OCI-LY3 (cell line): Measurements from ENCODE around the gene TBC1D4.

Experiments
- H2AFZ ChIP-seq: fragments of 200-600, 300-600 bp; shearing (Covaris generic); 2 replicates; pipeline ENCODE4 v1.6.0; 2014; ENCODE audit warnings: antibody characterized with exemption, low read depth, low read length
- H3K27ac ChIP-seq: fragments of 200-600, 300-600 bp; sonication (generic); 2 replicates; pipeline ENCODE4 v1.5.1; 2014; ENCODE audit warnings: mild to moderate bottlenecking, low read length, moderate library complexity, mixed read lengths
- H3K27me3 ChIP-seq: fragments of 200-600, 300-600 bp; sonication (generic); 2 replicates; pipeline ENCODE4 v1.6.1; 2014; ENCODE audit warnings: low read depth, low read length, mixed read lengths
- H3K36me3 ChIP-seq: fragments of 200-600, 300-600 bp; sonication (generic); replicated peaks from 2 replicates; pipeline ENCODE3; 2014; ENCODE audit warnings: low read depth, low read length, mixed read lengths
- H3K4me1 ChIP-seq: fragments of 300-600, 200-600 bp; sonication (generic); 2 replicates; pipeline ENCODE4 v1.6.1; 2014; ENCODE audit warnings: low read length, mixed read lengths
- H3K4me2 ChIP-seq: fragments of 200-600, 300-600 bp; sonication (generic); 2 replicates; pipeline ENCODE4 v1.6.1; 2014; ENCODE audit warnings: low read length, mixed read lengths
- H3K4me3 ChIP-seq: fragments of 300-600, 200-600 bp; sonication (generic); 2 replicates; pipeline ENCODE4 v1.5.1; 2014; ENCODE audit warnings: antibody characterized with exemption, mild to moderate bottlenecking, low read length, moderate library complexity
- H3K79me2 ChIP-seq: fragments of 300-600, 200-600 bp; shearing (Covaris generic); 2 replicates; pipeline ENCODE4 v1.6.1; 2014; ENCODE audit warnings: mild to moderate bottlenecking, low read length, mixed read lengths
- H3K9ac ChIP-seq: fragments of 300-600, 200-600 bp; shearing (Covaris generic); 2 replicates; pipeline ENCODE4 v1.6.0; 2014; ENCODE audit warnings: mild to moderate bottlenecking, low read length, moderate library complexity
- H3K9me3 ChIP-seq: fragments of 200-600, 300-600 bp; shearing (Covaris generic); 2 replicates; pipeline ENCODE4 v1.6.1; 2014; ENCODE audit warnings: low read length, mixed read lengths; ENCODE audit not compliant: insufficient read depth
- H4K20me1 ChIP-seq: fragments of 200-600, 300-600 bp; sonication (generic); 2 replicates; pipeline ENCODE4 v1.6.1; 2016; ENCODE audit warnings: low read length, mixed read lengths; ENCODE audit not compliant: insufficient read depth
- CTCF ChIP-seq: fragments of 200-600, 300-600 bp; sonication (generic); IDR thresholded peaks from 2 replicates; pipeline ENCODE4 v1.5.1; 2014; ENCODE audit warnings: antibody characterized with exemption, low read length, low read depth
- EZH2phosphoT487 ChIP-seq: fragments of 200-600 bp; shearing (Covaris generic); IDR thresholded peaks from 2 replicates; pipeline ENCODE4 v1.6.1; 2018; ENCODE audit warnings: antibody characterized with exemption, mixed run types, low read depth

The TBC1D4 gene

GRCh38 chr13:75505327-75505726 lies 23.4 kb upstream of the TBC1D4 start:
- Histone ChIP-seq H2AFZ (no peak overlapping the region), H3K4me1 (peaks cover 34% of the 10 kb centered on the region), H3K4me2 (peak overlapping the region; percentile 1; the same call in 1 of the 2 replicates), H3K27ac (no peak overlapping the region), H3K9me3 (no peaks in the 10 kb centered on the region), H4K20me1 (no peaks in the 10 kb centered on the region), H3K4me3 (no peak overlapping the region), H3K27me3 (peaks cover 7% of the 10 kb centered on the region; the same call in 1 of the 2 replicates), H3K9ac (no peak overlapping the region), H3K36me3 (no peaks in the 10 kb centered on the region), H3K79me2 (no peaks in the 10 kb centered on the region)
- TF ChIP-seq EZH2phosphoT487 (no peak), CTCF (no peak)

- Histone ChIP-seq H2AFZ (no peak overlapping the region), H3K79me2 (no peaks in the 10 kb centered on the region), H3K27ac (no peak overlapping the region), H3K4me2 (no peak overlapping the region), H4K20me1 (no peaks in the 10 kb centered on the region), H3K9ac (no peak overlapping the region), H3K4me3 (no peak overlapping the region), H3K4me1 (no peaks in the 10 kb centered on the region), H3K9me3 (no peaks in the 10 kb centered on the region), H3K27me3 (peaks cover 28% of the 10 kb centered on the region), H3K36me3 (no peaks in the 10 kb centered on the region)
- TF ChIP-seq CTCF (no peak), EZH2phosphoT487 (no peak)
These were observed 14.0 kb upstream of the TBC1D4 start for GRCh38 chr13:75495938-75496337.

GRCh38 chr13:75494491-75494890 lies 12.5 kb upstream of the TBC1D4 start:
- no peak overlapping the region for H3K4me2 ChIP-seq
- H3K36me3 ChIP-seq, result no peaks in the 10 kb centered on the region
- H3K4me3 ChIP-seq, result no peak overlapping the region
- no peaks in the 10 kb centered on the region for H4K20me1 ChIP-seq
- H3K9ac ChIP-seq, result no peak overlapping the region
- H3K4me1 ChIP-seq, result peaks cover 6% of the 10 kb centered on the region
- H3K27ac ChIP-seq, result no peak overlapping the region
- H3K27me3 ChIP-seq, result peaks cover 33% of the 10 kb centered on the region
- H2AFZ ChIP-seq, result no peak overlapping the region
- no peaks in the 10 kb centered on the region for H3K9me3 ChIP-seq
- TF ChIP-seq EZH2phosphoT487, result no peak
- TF ChIP-seq CTCF, result no peak
- H3K79me2 ChIP-seq, result no peaks in the 10 kb centered on the region

GRCh38 chr13:75493156-75493555 lies 11.2 kb upstream of the TBC1D4 start:
- H3K9me3 ChIP-seq, result no peaks in the 10 kb centered on the region
- TF ChIP-seq EZH2phosphoT487 (no peak), CTCF (no peak)
- H3K79me2 ChIP-seq, result no peaks in the 10 kb centered on the region
- no peak overlapping the region for H3K9ac ChIP-seq
- no peak overlapping the region for H3K4me3 ChIP-seq
- peaks cover 34% of the 10 kb centered on the region for H3K27me3 ChIP-seq
- H3K27ac ChIP-seq, result no peak overlapping the region
- H2AFZ ChIP-seq, result no peak overlapping the region
- H3K4me1 ChIP-seq, result peaks cover 9% of the 10 kb centered on the region
- H3K36me3 ChIP-seq, result no peaks in the 10 kb centered on the region
- no peaks in the 10 kb centered on the region for H4K20me1 ChIP-seq
- H3K4me2 ChIP-seq, result no peak overlapping the region
